ENCODE results near the gene ERLIN1.

ERLIN1 gene

DNA sequence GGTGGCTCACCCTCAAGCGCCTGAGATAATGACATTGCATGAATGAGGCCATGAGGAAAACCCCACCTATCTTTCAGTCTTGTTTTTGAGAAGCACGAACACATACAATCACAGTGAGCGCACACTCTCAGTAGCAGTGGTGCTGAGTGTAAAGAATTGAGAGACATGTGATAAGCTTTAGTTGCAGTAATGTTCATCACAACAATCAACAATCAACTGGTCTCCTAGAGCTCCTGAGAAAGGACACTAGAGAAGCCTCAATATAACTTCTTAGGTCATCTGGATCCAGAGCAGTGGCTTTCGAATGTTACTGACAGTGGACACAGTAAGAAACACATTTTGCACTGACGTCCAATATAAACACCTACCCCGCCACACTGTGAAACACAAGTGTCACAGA is 12.8 kb downstream of the ERLIN1 start:
- no peak for DNase-seq

DNA sequence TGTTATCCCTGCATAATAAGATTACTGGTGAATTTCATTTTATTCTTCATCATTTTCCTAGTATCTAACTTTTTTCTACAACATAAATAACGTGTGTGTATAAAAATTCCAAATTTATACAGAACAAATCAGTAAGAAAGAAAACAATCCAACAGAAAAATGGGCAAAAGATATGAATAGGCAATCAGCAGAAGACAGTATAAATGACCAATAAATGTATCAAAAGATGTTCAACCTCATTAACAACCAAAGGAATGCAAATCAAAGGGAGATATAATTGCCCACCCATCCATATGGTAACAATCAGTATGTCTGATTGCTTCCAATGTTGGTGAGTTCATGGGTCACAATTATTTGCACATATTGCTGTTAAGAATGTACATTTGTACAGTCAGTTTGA is 13.5 kb downstream of the ERLIN1 start:
- DNase-seq = no peak

DNA sequence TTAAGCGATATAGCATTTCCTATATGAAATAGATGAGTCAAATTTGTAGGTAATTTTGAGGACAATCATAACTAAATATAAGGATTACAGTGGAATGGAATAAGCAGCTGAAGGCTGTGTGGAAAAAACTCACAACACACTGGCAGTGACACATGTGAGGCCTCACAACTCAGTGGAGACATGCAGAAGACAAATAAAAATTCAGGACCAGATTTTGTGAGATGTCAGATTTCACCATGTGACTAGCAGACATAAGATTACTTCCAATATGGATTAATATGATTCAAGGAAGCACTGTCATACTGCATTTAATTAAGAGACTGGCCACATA is 17.6 kb downstream of the ERLIN1 start:
- DNase-seq = no peak

DNA sequence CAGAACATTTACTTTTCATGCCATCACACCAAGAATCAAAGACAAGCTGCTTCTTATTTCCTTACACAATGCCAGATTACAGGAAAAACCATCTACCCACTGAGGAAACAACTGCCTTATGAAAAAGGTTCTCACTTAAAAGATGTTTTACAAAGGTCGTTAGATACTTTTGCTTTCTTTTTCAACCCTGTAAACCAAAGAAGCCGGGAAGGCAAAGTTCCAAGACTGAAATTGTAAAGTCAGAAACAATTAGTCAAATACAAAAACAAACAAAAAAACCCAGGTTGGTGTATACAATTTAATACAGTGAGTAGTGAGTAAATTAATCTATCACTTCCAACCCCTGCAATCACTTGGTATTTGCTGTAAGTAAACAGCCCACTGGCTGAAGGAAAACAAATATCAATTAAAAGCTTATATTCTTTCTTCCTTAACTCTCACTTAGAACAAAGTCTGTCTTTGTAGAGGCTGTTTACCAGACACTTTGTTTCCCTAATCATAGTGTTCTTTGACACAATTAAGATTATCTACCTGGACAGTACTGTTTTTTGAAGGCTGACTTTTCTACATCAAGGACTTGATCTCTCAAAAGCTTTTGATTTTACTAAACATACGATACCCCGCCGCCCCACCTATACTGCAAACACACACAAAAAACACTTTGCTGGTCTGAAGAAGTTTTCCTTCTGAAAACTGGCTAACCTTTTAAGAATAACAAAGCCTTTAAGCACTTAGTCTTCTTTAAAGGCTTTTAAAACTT is 18.1 kb downstream of the ERLIN1 start:
- DNase-seq = no peak

DNA sequence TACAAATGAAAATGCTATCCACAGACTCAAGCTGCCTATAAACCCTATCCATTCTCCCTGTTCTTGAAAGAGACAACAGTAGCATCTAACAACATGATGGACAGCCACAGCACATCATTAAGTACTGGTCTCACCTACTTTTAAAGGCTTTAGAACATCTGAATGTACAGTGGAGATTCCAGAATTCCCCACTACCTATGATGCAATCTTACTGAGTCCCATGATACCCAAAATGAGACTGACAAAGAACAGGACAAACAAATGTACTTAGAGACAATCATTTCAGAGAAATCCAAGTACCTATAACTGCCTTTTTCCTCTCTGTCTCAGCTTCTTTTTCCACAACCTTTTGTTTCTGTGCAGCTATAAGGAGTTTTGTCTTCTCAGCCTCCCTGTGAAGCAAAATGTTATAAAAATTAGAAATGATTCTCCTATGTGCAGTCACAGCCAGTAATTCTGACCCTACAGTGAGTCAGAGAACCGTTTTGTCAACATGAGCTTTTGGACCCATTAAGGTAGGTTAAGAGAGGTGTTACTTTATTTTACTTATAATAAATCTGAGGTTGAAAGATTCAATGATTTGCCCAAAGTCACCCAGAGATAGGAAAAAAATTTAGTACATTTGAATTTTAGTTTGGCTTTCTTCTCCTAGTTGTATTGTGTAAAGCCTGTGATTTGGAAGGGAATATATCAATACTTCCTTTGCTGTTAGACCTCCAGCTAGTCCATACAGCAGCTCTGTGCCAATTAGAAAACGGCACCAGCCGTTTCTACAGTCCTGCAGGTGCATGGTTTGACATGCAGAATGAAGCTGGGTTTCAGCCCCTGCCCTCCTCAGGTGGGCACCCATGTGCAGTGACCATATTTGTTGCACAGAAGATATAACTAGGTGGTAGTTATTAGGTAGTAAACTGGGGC is 21.9 kb downstream of the ERLIN1 start:
- DNase-seq = no peak

DNA sequence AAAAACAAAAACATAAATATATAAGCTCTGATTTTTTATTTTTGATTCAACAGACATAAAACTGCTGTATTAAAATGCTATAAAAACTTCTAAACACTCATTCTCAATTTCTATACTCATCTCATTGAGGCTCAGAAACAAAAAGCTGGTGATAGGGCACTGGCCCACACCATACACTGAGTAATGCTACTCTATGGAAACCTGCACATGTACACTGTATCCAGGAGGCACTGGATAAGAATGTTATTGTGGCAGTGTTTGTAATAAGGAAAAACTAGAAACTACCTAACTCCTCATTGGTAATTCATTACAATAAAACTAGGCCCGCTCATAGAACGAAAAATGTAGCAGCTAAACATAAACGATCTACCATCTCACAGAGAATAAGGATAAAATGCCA is 23.1 kb downstream of the ERLIN1 start:
- no peak for DNase-seq

DNA sequence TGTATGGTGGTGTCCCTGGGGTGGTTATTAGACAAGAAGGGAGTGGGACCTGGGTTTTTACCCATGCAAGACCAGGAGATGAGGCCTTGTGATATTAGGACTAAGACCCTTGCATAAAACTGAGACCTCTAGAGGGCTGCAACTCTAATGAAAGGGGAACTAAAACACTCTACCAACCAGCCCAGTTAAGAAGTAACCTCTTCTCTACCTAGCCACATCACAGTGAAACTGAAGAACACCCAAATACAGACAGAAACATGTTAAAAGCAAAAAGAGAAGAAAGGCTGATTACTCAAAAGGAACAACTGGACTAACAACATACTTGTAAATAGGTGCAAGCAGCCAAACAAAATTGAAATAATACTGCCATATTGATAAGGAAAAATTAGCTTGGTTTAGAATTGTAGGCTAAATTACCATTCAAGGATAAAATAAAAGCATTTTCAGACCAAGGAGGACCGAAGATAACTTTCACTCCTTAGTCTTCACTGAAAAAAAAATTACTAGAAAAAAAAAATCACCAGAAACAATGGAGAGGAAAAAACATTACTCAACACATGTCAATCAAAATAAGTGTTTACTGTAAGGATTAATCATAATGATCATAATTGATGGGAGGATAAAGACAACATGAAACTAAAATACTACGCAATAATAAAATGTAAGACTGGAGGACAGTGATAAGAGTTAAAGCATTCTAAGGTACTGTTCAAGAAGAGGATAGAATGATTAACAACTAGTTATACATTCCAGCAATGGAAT is 27.6 kb downstream of the ERLIN1 start:
- DNase-seq = no peak

DNA sequence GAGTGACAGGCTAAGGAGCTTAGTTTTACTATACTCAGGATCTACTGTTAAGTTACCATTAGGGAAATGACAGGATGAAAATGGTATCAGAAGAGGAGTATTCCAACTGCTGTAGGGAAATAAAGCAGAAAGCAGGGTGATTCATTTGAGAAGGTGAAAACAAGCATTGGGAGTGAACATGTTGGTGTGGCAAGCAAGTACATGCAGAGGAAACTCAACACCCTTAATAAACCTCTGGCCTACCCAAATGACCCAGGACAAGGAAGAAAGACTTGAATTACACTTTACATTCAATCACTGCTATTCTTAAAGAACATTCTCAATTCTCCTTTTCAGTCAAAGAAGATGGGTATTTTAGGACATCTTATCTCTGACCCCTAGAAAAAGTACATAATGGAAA is 28.7 kb downstream of the ERLIN1 start:
- no peak for DNase-seq

DNA sequence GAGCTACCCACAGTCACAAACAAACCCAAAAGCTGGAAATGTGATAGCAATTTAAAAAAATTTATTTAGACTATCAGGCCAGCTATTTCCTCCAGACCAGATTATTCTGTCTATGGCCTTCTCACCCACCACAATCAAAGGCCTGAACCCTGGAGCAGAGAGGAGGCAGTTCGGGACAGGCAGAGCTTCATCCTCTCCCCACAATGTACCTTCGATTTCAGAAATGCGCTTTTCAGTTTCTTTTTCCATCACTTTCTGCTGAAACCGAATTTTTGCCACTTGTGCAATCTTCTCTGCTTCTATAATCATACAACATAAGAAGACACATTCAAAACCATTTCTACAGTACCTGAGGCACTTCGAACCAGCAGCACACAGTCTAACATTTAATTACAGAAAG is 29.9 kb downstream of the ERLIN1 start:
- DNase-seq = no peak

DNA sequence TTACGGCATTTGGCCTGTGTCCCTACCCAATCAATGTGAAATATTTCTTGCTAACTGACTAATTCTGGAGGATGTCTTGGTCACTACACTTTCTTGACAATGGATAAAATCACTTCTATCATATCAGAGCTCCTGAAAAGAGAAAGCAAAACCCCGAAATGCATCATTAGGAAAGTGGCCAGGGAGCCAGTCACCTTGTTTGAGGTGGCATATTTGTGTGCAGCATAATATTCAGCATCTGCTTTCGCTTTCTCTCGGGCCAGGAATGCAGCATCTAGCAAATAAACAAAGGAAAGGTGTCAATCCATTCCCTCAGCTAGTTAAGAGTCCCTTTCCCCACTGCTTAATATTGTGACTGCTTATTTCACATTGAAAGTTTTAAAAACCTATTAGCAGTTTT is 31.2 kb downstream of the ERLIN1 start:
- no peak for DNase-seq

DNA sequence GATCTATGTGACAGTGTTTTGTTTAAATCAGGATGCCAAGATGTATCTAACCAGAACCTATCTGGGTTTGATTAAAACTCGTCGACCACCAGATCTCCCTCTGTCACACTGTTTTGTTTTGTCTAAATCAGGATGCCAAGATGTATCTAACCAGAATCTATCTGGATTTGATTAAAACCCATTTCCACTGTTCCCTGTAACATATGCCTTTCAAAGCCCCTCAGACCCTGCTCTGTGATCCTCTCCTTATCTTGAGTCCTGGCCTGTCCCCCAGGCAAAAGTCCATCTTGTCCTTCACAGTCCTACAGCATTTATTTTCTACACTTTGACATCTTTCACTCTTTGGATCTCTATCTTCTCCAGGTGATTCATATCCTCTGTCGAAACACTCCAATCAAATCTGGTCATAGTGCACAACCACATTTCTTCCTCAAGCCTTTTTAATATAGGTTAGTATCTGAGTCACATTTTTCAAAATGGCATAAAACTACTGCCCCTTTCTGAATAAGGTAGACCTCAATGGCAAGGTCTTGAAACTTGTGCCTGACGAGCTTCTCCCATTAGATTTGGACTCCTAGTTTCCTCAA is 32.5 kb downstream of the ERLIN1 start:
- DNase-seq = no peak

DNA sequence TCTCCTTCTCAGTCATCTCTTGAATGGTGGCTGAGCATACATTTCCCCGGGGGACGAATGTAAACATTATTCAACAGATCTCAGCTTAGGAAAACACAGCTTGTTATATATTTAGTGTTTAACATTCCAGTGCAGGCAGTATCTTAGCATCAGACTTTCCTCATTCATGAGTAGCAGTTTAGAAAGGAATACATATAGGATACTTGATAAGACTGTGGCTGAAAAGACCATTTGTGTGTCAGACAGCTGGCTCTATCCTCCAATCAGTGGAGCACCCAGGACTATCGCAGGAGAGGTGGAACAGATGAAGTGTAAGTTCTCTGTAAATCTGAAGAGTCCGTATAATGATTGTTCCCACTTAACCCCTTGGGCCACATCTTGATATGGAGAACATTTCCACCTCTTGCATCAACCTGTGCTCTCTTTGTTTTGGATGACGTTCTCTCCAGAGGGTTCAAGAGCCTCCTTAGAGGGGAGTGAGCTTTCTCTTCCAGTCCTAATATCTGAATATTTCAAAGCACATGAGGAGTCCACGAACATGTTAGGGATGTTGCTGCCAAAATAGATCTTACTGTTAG is 34.0 kb downstream of the ERLIN1 start:
- DNase-seq = no peak

DNA sequence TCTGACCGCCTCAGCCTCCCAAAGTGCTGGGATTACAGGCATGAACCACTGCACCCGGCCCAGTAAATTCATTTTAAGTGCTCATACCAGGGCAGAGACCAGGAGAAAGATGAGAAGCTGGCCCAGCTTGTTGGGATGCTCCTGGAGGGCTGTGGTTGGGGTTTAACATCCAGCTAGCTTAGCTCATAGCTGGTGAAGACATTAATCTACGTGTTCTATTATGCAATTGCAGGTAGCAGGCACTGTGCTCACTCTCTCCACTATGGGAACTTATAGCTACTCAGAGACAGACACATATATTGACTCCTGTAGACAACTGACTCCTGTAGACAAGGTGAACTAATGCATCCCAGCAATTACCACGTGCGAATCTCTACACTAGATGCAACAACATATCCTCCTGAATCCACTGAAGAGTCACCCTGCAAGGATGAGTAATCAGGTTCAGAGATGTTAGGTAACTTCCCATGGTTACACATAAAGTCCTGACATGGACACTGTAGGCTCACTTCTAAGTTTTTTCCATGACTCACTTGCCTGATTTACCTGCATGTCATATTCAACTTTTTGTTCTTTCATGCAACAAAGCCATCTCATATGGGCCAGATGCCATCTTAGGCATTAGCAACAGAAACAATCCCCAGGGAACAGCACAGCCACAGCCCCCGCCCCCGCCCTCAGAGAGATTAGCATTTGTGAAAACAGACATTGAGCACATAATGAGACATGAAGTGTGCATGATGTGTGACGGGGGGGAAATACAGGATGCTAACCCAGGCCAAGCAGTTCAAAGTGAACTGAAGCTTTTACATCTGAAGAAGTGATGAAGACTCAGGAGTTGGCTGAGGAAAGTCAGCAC is 37.2 kb downstream of the ERLIN1 start:
- peak in 6 of 56 donors; percentile 1 to 42 (median 16) for DNase-seq

DNA sequence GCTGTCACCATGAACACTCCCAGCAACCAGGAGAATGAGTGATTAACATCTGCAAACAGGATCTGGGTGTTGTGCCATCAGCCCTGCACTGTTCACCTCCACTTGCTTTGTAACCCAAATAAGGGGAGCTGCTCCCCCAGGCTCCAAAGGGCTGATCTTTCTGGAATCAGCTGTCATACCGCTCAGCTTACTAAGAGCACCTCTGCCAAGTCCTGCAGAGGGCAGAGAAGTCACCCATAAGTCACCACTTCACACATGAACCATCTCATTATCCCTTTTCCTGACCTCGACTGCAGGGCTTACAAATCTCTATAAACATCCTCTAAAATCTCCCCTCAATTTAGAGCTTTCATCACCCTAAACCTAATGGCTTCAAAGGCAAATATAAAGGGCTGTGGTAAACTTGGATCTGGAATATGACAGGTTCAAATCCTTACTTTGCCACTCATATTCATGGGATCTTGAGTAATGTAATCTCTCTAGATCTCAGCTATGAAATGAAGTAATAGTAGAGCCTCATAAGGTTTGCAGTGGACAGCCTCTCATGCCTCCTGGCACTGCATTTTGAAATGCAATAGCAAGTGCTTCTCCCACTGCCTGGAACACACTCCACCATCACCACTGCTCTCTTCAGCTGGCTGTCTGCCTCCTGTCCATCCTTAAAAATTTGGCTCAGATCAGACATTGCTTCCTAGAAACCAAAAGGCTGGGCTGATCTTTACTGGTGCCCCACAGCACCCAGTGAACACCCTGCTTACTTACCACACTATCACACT is 38.8 kb downstream of the ERLIN1 start:
- no peak for DNase-seq

DNA sequence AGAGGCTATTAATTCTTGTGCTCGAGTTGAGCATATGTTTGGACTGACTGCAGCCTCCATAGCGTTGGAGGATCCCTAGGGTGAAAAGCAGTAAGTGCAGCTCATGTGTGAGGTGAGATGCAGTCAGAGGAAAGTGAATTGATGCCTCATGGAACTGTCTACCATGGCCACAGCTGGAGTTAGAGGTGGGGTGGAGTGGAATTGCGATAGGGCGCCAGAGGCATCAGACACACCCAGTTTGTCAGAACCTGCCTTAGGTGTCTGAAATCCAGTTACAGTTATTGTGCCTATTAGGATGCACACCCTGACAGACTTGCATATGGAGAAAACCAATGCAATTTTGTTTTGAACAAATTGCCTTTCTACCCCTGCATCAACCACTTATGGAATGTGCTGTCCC is 39.4 kb downstream of the ERLIN1 start:
- no peak for DNase-seq

DNA sequence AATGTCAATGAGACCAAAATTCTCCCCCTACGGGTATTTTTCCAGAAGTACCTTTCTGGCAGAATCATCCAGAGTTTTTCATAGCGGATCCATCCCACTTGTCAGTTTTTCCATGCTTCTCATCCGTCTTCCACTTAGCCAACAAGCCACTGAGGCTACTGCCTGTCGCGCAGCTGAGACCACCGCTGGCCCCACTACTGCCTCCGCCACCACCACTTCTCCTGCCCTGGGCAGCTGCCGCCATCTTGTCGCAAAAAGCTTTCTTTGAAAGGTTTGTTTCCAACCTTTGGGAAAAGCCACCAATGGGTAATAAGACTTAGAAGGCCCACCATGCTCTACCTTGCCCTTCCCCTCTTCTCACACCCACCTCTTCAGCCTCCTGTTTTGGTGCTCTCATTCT is 42.1 kb downstream of the ERLIN1 start:
- DNase-seq = no peak

DNA sequence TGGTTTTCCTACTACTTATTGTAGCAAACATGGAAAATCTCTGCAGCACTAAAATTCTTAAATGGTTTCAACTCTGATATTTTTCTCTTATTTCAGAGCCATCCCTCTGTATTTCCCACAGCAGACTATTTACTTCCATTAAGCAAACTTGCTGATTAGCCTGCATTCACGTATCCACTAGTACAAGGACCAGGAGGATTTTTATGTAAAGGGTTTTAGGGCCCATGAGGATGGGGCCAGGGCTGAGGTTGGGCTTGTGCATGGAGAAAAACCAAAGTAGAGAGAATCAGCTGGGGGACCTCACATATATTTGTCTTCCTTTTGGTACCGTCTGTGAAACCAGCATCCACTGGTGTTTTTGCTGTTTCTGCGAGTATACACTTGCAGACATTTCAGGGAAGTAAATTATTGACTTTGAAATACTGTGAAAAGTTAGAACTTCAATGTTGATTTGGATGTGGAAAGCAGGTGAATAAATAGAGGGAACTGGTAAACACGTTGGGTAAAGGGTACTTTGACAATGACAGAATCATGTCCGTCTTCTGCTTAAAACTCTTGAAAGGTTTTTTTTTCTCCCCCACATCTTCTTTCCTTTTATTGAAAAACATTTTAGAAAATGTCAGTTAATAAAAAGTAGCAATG is 44.3 kb downstream of the ERLIN1 start:
- DNase-seq = no peak

DNA sequence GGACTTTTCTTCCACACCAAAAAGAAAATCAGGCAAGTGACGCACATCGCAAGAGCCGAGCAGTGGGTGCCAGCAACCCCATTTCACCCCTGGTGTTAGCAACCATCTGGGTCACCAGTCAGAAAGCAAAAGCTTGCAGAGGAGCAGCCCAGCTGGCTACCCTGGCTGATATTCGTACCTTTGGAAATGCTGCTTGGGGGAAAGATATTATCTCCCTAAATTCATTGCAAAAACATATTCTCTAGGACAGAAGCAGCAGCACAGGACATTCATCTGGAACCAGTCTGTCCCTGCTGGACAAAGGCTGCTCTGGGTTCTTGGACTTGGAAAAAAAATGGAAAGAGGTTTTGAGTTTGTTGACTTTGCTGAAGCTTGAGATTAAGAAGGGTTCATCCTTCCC is 45.8 kb downstream of the ERLIN1 start:
- no peak for DNase-seq

DNA sequence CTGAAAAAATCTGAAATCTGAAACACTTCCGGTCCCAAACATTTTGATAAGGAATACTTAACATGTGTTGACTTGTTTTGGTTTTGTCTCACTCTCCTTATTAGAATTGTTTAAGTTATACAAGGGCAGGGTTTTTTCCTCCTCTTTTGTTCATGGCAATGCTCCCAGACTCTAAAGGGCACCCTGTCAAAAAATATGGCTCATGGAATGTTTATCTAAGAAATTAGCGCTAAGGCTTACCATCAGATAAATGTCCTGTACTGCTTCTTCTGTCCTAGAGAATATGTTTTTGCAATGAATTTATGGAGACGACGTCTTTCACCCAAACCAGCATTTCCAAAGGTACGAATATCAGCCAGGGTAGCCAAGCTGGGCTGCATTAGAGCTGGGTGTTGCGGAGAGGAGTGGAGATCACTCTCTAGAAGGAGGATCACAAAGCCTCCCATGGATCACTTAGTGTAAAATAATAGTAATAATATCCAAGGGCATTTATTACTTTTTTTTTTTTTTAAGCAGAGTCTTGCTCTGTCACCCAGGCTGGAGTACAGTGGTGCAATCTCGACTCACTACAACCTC is 46.8 kb downstream of the ERLIN1 start:
- no peak for DNase-seq
